HEK293 (cell line): ENCODE data around the gene COA1.

ENCODE experiments used
- BCL11A ChIP-seq: fragments of 450-650 bp; formaldehyde crosslinking; IDR thresholded peaks from 2 replicates; pipeline ENCODE4 v1.5.1; 2016; ENCODE audit warnings: low read depth, missing biosample characterization, missing genetic modification characterization
- CTCF ChIP-seq: fragments of 450-650 bp; formaldehyde crosslinking; IDR thresholded peaks from 2 replicates; pipeline ENCODE4 v1.5.1; 2016; ENCODE audit warnings: missing biosample characterization, missing genetic modification characterization
- TRIM28 ChIP-seq: IDR thresholded peaks from 2 replicates; pipeline ENCODE4 v1.6.1; 2011; ENCODE audit warnings: low read length, control low read depth, borderline replicate concordance
- ZBTB7A ChIP-seq: fragments of 450-650 bp; formaldehyde crosslinking; IDR thresholded peaks from 2 replicates; pipeline ENCODE4 v1.5.1; 2016; ENCODE audit warnings: low read depth, missing biosample characterization, missing genetic modification characterization
- ZNF341 ChIP-seq: fragments of 450-650 bp; formaldehyde crosslinking; IDR thresholded peaks from 2 replicates; pipeline ENCODE4; 2016; ENCODE audit warnings: low read depth, missing biosample characterization, missing genetic modification characterization
- ZNF571 ChIP-seq: fragments of 450-650 bp; formaldehyde crosslinking; IDR thresholded peaks from 2 replicates; pipeline ENCODE4 v1.5.0; 2017; ENCODE audit warnings: missing biosample characterization, missing genetic modification characterization
- ZNF610 ChIP-seq: fragments of 450-650 bp; formaldehyde crosslinking; IDR thresholded peaks from 2 replicates; pipeline ENCODE4 v1.5.1; 2016; ENCODE audit warnings: missing biosample characterization, missing genetic modification characterization, borderline replicate concordance
- ZNF670 ChIP-seq: fragments of 450-650 bp; formaldehyde crosslinking; IDR thresholded peaks from 2 replicates; pipeline ENCODE4 v1.5.1; 2016; ENCODE audit warnings: missing biosample characterization, missing genetic modification characterization, low read depth
- ZNF830 ChIP-seq: fragments of 450-650 bp; IDR thresholded peaks from 2 replicates; pipeline ENCODE4 v1.5.0; 2018; ENCODE audit warnings: missing biosample characterization, missing genetic modification characterization, low read depth, mild to moderate bottlenecking, moderate library complexity

- TF ChIP-seq CTCF (no peak), TRIM28 (no peak), BCL11A (no peak), ZNF610 (tag by site-specific recombination) (no peak), ZNF341 (no peak), ZBTB7A (tag by site-specific recombination) (no peak), ZNF670 (no peak), ZNF571 (tag by site-specific recombination) (no peak), ZNF830 (tag by site-specific recombination) (no peak)
Measured at GRCh38 chr7:43671521-43671920, 57.8 kb downstream of the COA1 start.
